HEK293T (cell line): ENCODE measurements around the gene FAM53B.

Experiments
- ARNT ChIP-seq: fragments of 450-650 bp; IDR thresholded peaks from 2 replicates; pipeline ENCODE4 v1.6.1; 2017; ENCODE audit warnings: mild to moderate bottlenecking
- BHLHE40 ChIP-seq: fragments of 450-650 bp; IDR thresholded peaks from 2 replicates; pipeline ENCODE4 v1.6.1; 2016; ENCODE audit warnings: mild to moderate bottlenecking, moderate library complexity, borderline replicate concordance
- FOXK2 ChIP-seq: fragments of 450-650 bp; IDR thresholded peaks from 2 replicates; pipeline ENCODE4 v1.6.1; 2016; ENCODE audit warnings: mild to moderate bottlenecking
- FOXM1 ChIP-seq: fragments of 450-650 bp; IDR thresholded peaks from 2 replicates; pipeline ENCODE4 v1.6.1; 2017; ENCODE audit warnings: mild to moderate bottlenecking, borderline replicate concordance
- LEF1 ChIP-seq: fragments of 450-650 bp; IDR thresholded peaks from 2 replicates; pipeline ENCODE4 v1.6.1; 2017; ENCODE audit warnings: mild to moderate bottlenecking, borderline replicate concordance
- NFRKB ChIP-seq: fragments of 450-650 bp; IDR thresholded peaks from 2 replicates; pipeline ENCODE4 v1.6.1; 2016; ENCODE audit warnings: mild to moderate bottlenecking, moderate library complexity
- SUZ12 ChIP-seq: fragments of 450-650 bp; IDR thresholded peaks from 2 replicates; pipeline ENCODE4 v1.6.1; 2016; ENCODE audit warnings: mild to moderate bottlenecking
- ZNF384 ChIP-seq: fragments of 450-650 bp; IDR thresholded peaks from 2 replicates; pipeline ENCODE4 v1.6.1; 2016

DNA sequence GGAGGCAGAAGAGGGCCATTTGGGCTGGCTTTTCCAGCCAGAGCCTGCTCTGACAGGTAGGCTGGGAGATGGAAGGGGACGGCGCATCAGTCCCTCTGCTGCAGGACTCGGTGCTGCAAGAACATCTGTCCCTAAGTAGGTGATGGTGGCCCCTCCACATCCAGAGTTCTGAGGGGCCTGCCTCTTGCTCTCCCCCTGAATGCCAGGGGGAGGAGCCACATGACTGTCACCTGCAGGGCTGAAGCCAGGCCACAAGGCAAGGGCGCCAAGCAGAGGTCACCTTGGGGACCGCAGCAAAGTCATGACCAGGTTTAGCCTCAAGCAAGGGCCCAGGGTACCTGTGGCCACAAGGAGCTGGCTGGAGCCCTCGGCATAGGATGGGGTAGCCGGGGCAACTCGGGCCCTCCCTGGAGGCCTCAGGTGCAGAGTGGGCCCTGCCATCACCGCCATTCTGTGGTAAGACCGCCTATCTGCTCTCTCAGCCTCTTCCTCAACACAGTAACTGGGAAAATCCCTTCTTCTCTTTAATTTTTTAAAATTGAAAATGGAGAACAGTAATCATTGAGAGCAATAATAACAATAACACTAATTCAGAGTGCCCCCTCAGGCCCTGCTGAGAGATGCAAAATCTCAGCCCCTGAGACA lies 99.3 kb downstream of the FAM53B start:
- TF ChIP-seq FOXM1 (no peak), NFRKB (no peak), SUZ12 (no peak), ZNF384 (no peak), BHLHE40 (no peak), ARNT (no peak), FOXK2 (no peak), LEF1 (no peak)
